Measurements from ENCODE around the gene TMPRSS6. TPM values are rescaled to one million over a fixed set of nuclear protein-coding genes. Genes with fewer than 3 reads are reported as not detected.
A peak's percentile ranks its signal among the peaks of the same experiment; 100 is the strongest.

Gene TMPRSS6
- total and polyA plus RNA-seq, 2 of the 13 experiments (the other 11 are each of a cell fraction or from before 2014, with no cell fraction given), result 4.2 to 4.8 TPM

DNA sequence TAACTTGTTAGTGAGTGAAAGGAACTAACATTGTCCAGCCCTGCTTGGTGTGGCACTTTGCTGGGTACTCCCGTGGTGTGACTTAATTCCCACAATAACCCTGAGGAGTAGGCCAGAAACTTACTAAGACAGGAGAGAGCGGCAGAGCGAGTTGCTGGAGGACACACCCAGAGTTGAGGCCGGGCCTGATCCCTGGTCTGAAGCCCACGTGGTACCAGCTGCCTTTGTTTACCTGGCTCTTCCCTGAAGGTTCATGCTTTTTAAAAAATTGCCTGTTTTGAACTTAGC is 89.4 kb downstream of the TMPRSS6 start (continued):
- TF ChIP-seq MZF1 (CRISPR knock-in tag; IDR thresholded peaks at IDR 0.05; ENCODE audit: borderline replicate concordance) (no peak), ZNF562 (CRISPR knock-in tag; IDR thresholded peaks at IDR 0.05; ENCODE audit: borderline replicate concordance) (no peak), SALL1 (CRISPR knock-in tag; IDR thresholded peaks at IDR 0.05) (no peak), ZNF777 (CRISPR knock-in tag; IDR thresholded peaks at IDR 0.05) (no peak), PAX8 (CRISPR knock-in tag; IDR thresholded peaks at IDR 0.05; ENCODE audit: borderline replicate concordance) (no peak), ZSCAN25 (CRISPR knock-in tag; IDR thresholded peaks at IDR 0.05) (no peak; the same call in 1 of the 2 replicates), ZNF572 (CRISPR knock-in tag; IDR thresholded peaks at IDR 0.05) (no peak), ZBTB7A (CRISPR knock-in tag; IDR thresholded peaks at IDR 0.05) (no peak), SKIL (CRISPR knock-in tag; IDR thresholded peaks at IDR 0.05; ENCODE audit: borderline replicate concordance) (no peak), TOE1 (CRISPR knock-in tag; IDR thresholded peaks at IDR 0.05) (no peak), ATF7 (IDR thresholded peaks at IDR 0.05) (no peak), ATF7 (CRISPR knock-in tag; IDR thresholded peaks at IDR 0.05) (no peak), KLF11 (CRISPR knock-in tag; IDR thresholded peaks at IDR 0.05) (no peak), SNAPC4 (CRISPR knock-in tag; IDR thresholded peaks at IDR 0.05) (no peak), ELF1 (CRISPR knock-in tag; IDR thresholded peaks at IDR 0.05) (no peak), SYNCRIP (IDR thresholded peaks at IDR 0.05; ENCODE audit: insufficient read depth, low read depth, low read length) (no peak), NR2F2 (IDR thresholded peaks at IDR 0.05; ENCODE audit: borderline replicate concordance, low read depth) (no peak), DMAP1 (CRISPR knock-in tag; IDR thresholded peaks at IDR 0.05) (peak; percentile 79; the same call in 1 of the 2 replicates)
- TF ChIP-seq, protein P1, sequence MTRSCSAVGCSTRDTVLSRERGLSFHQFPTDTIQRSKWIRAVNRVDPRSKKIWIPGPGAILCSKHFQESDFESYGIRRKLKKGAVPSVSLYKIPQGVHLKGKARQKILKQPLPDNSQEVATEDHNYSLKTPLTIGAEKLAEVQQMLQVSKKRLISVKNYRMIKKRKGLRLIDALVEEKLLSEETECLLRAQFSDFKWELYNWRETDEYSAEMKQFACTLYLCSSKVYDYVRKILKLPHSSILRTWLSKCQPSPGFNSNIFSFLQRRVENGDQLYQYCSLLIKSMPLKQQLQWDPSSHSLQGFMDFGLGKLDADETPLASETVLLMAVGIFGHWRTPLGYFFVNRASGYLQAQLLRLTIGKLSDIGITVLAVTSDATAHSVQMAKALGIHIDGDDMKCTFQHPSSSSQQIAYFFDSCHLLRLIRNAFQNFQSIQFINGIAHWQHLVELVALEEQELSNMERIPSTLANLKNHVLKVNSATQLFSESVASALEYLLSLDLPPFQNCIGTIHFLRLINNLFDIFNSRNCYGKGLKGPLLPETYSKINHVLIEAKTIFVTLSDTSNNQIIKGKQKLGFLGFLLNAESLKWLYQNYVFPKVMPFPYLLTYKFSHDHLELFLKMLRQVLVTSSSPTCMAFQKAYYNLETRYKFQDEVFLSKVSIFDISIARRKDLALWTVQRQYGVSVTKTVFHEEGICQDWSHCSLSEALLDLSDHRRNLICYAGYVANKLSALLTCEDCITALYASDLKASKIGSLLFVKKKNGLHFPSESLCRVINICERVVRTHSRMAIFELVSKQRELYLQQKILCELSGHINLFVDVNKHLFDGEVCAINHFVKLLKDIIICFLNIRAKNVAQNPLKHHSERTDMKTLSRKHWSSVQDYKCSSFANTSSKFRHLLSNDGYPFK (CRISPR knock-in tag; IDR thresholded peaks at IDR 0.05; ENCODE audit: borderline replicate concordance), result no peak
- TF ChIP-seq, protein P2, sequence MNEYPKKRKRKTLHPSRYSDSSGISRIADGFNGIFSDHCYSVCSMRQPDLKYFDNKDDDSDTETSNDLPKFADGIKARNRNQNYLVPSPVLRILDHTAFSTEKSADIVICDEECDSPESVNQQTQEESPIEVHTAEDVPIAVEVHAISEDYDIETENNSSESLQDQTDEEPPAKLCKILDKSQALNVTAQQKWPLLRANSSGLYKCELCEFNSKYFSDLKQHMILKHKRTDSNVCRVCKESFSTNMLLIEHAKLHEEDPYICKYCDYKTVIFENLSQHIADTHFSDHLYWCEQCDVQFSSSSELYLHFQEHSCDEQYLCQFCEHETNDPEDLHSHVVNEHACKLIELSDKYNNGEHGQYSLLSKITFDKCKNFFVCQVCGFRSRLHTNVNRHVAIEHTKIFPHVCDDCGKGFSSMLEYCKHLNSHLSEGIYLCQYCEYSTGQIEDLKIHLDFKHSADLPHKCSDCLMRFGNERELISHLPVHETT (CRISPR knock-in tag; conservative IDR thresholded peaks at IDR 0.05), result no peak
